Hematopoietic multipotent progenitor cell treated with erythropoietin and hydrocortisone succinate and interleukin-3 and kit ligand, for 6 days (in vitro differentiated cells): Measurements from ENCODE around the gene MARK1.

Experiments used
- DNase-seq: peaks from one replicate; pipeline ENCODE4 v3.0.0-alpha.2; 2015

The MARK1 gene

GRCh38 chr1:220692436-220693228 lies 164.7 kb downstream of the MARK1 start:
- no peak for DNase-seq

GRCh38 chr1:220694866-220695382 lies 167.0 kb downstream of the MARK1 start:
- DNase-seq, result no peak

- no peak for DNase-seq
These were observed 167.5 kb downstream of the MARK1 start for GRCh38 chr1:220695426-220695825.

- no peak for DNase-seq
These were observed 168.4 kb downstream of the MARK1 start for GRCh38 chr1:220696226-220696862.

GRCh38 chr1:220696863-220697231 lies 168.9 kb downstream of the MARK1 start:
- DNase-seq, result no peak

- DNase-seq, result no peak
These were observed 169.4 kb downstream of the MARK1 start for GRCh38 chr1:220697326-220697725.

- DNase-seq, result no peak
These were observed 170.7 kb downstream of the MARK1 start for GRCh38 chr1:220698607-220699016.

- no peak for DNase-seq
These were observed 171.1 kb downstream of the MARK1 start for GRCh38 chr1:220699044-220699443.

- no peak for DNase-seq
These were observed 172.7 kb downstream of the MARK1 start for GRCh38 chr1:220700556-220701179.

- DNase-seq, result peak; percentile 37
These were observed 174.0 kb downstream of the MARK1 start for GRCh38 chr1:220701974-220702373.

GRCh38 chr1:220702733-220703270 lies 174.9 kb downstream of the MARK1 start:
- no peak for DNase-seq

- DNase-seq, result no peak
These were observed 175.4 kb downstream of the MARK1 start for GRCh38 chr1:220703305-220703704.

GRCh38 chr1:220705782-220706181 lies 177.8 kb downstream of the MARK1 start:
- DNase-seq, result no peak

- DNase-seq, result no peak
These were observed 178.5 kb downstream of the MARK1 start for GRCh38 chr1:220706480-220706879.

GRCh38 chr1:220707160-220707559 lies 179.2 kb downstream of the MARK1 start:
- no peak for DNase-seq

- DNase-seq, result no peak
These were observed 180.3 kb downstream of the MARK1 start for GRCh38 chr1:220708244-220708643.

- no peak for DNase-seq
These were observed 181.2 kb downstream of the MARK1 start for GRCh38 chr1:220708936-220709801.

- DNase-seq, result no peak
These were observed 182.4 kb downstream of the MARK1 start for GRCh38 chr1:220710333-220710732.

- DNase-seq, result peak; percentile 19
These were observed 183.3 kb downstream of the MARK1 start for GRCh38 chr1:220711056-220711809.
